H9 (cell line): ENCODE results near the gene CELF3. TPM values are rescaled to one million over a fixed set of nuclear protein-coding genes. Genes with fewer than 3 reads are reported as not detected.

Experiments
- DNase-seq: peaks from one replicate; pipeline ENCODE4 v3.0.0-alpha.2; 2017
- H2AFZ ChIP-seq: one replicate; pipeline ENCODE4 v1.6.1; 2013; ENCODE audit warnings: mild to moderate bottlenecking, low read length, control low read depth, moderate library complexity
- H2AK5ac ChIP-seq: 2 replicates; pipeline ENCODE4 v1.6.1; 2013; ENCODE audit warnings: low read length, control low read depth, mixed read lengths; ENCODE audit not compliant: insufficient read length
- H2BK120ac ChIP-seq: one replicate; pipeline ENCODE4 v1.6.1; 2013; ENCODE audit warnings: low read depth, mild to moderate bottlenecking, low read length, control low read depth, inconsistent platforms; ENCODE audit not compliant: poor library complexity, severe bottlenecking
- H2BK12ac ChIP-seq: 2 replicates; pipeline ENCODE4 v1.6.1; 2013; ENCODE audit warnings: low read length, control low read depth, mixed read lengths, low read depth; ENCODE audit not compliant: insufficient read length
- H2BK15ac ChIP-seq: 2 replicates; pipeline ENCODE4 v1.6.1; 2013; ENCODE audit warnings: low read depth, low read length, control low read depth
- H2BK20ac ChIP-seq: one replicate; pipeline ENCODE4 v1.6.1; 2013; ENCODE audit warnings: low read depth, mild to moderate bottlenecking, low read length, control low read depth, inconsistent platforms; ENCODE audit not compliant: poor library complexity, severe bottlenecking
- H2BK5ac ChIP-seq: 2 replicates; pipeline ENCODE4 v1.6.1; 2013; ENCODE audit warnings: low read length, control low read depth, mixed read lengths; ENCODE audit not compliant: insufficient read length
- H3K14ac ChIP-seq: 2 replicates; pipeline ENCODE4 v1.6.1; 2013; ENCODE audit warnings: low read length, control low read depth; ENCODE audit not compliant: insufficient read depth
- H3K18ac ChIP-seq: 2 replicates; pipeline ENCODE4 v1.6.1; 2013; ENCODE audit warnings: low read depth, mild to moderate bottlenecking, mixed read lengths, low read length, control low read depth; ENCODE audit not compliant: insufficient read length
- H3K23ac ChIP-seq: 2 replicates; pipeline ENCODE4 v1.6.1; 2013; ENCODE audit warnings: low read length, control low read depth, mixed read lengths, low read depth; ENCODE audit not compliant: insufficient read length
- H3K23me2 ChIP-seq: 2 replicates; pipeline ENCODE4 v1.6.1; 2013; ENCODE audit warnings: low read depth, mild to moderate bottlenecking, mixed read lengths, low read length, control low read depth; ENCODE audit not compliant: insufficient read length, poor library complexity, severe bottlenecking
- H3K27ac ChIP-seq: 2 replicates; pipeline ENCODE4 v1.5.1; 2013; ENCODE audit warnings: low read length, control low read depth, mixed read lengths, low read depth; ENCODE audit not compliant: insufficient read length
- H3K27me3 ChIP-seq: 2 replicates; pipeline ENCODE4 v1.6.1; 2013; ENCODE audit warnings: low read length, control low read depth, inconsistent platforms; ENCODE audit not compliant: insufficient read depth
- H3K4ac ChIP-seq: 2 replicates; pipeline ENCODE4 v1.6.1; 2013; ENCODE audit warnings: low read depth, mild to moderate bottlenecking, control low read depth, inconsistent platforms, low read length, moderate library complexity
- H3K4me1 ChIP-seq: 2 replicates; pipeline ENCODE4 v1.6.1; 2013; ENCODE audit warnings: low read length, control low read depth, inconsistent platforms; ENCODE audit not compliant: insufficient read depth
- H3K4me2 ChIP-seq: 2 replicates; pipeline ENCODE4 v1.6.1; 2013; ENCODE audit warnings: low read length, control low read depth, mixed read lengths; ENCODE audit not compliant: insufficient read length, insufficient read depth
- H3K56ac ChIP-seq: 2 replicates; pipeline ENCODE4 v1.6.1; 2013; ENCODE audit warnings: low read depth, mild to moderate bottlenecking, mixed read lengths, low read length, control low read depth; ENCODE audit not compliant: insufficient read length
- H3K79me1 ChIP-seq: 2 replicates; pipeline ENCODE4 v1.6.1; 2013; ENCODE audit warnings: low read depth, mild to moderate bottlenecking, moderate library complexity, low read length, control low read depth, inconsistent platforms; ENCODE audit not compliant: insufficient read depth, poor library complexity, severe bottlenecking
- H3K79me2 ChIP-seq: 2 replicates; pipeline ENCODE4 v1.6.1; 2013; ENCODE audit warnings: low read length, control low read depth, inconsistent platforms; ENCODE audit not compliant: insufficient read depth
- H3K9ac ChIP-seq: 2 replicates; pipeline ENCODE4 v1.6.1; 2013; ENCODE audit warnings: low read length, control low read depth, mixed read lengths; ENCODE audit not compliant: insufficient read length; ENCODE audit errors: extremely low read depth
- H3K9me3 ChIP-seq: one replicate; pipeline ENCODE4 v1.6.1; 2013; ENCODE audit warnings: low read depth, low read length, inconsistent platforms; ENCODE audit not compliant: control insufficient read depth
- H3T11ph ChIP-seq: one replicate; pipeline ENCODE4 v1.6.1; 2013; ENCODE audit warnings: mild to moderate bottlenecking, low read length, control low read depth, inconsistent platforms
- H4K20me1 ChIP-seq: one replicate; pipeline ENCODE4 v1.6.1; 2013; ENCODE audit not compliant: control insufficient read depth, insufficient read length, insufficient read depth
- H4K5ac ChIP-seq: 2 replicates; pipeline ENCODE4 v1.6.1; 2013; ENCODE audit warnings: low read depth, mild to moderate bottlenecking, mixed read lengths, low read length, control low read depth; ENCODE audit not compliant: insufficient read length
- H4K8ac ChIP-seq: replicated peaks from 2 replicates; pipeline ENCODE4 v1.6.1; 2013; ENCODE audit warnings: low read length, control low read depth, mixed read lengths, low read depth; ENCODE audit not compliant: insufficient read length
- H4K91ac ChIP-seq: 2 replicates; pipeline ENCODE4 v1.6.1; 2013; ENCODE audit warnings: low read depth, mild to moderate bottlenecking, moderate library complexity, mixed read lengths, low read length, control low read depth; ENCODE audit not compliant: insufficient read length
- H3K27ac Mint-ChIP-seq, 3 experiments: 2 replicates in 2 of 3; 3 replicates in 1 of 3; pipeline ENCODE4 v1.8.0; 2020 to 2021; ENCODE audit warnings: mixed read lengths in 3 of 3, mild to moderate bottlenecking in 1 of 3, moderate library complexity in 1 of 3
- H3K27me3 Mint-ChIP-seq: 2 replicates; pipeline ENCODE4 v1.8.0; 2021; ENCODE audit warnings: low read depth, mild to moderate bottlenecking, moderate library complexity, mixed read lengths
- H3K36me3 Mint-ChIP-seq, 3 experiments: 2 replicates in 2 of 3; 3 replicates in 1 of 3; pipeline ENCODE4 v1.8.0; 2020 to 2021; ENCODE audit warnings: low read depth in 3 of 3, mixed read lengths in 3 of 3; ENCODE audit not compliant: insufficient read depth in 1 of 3
- H3K4me1 Mint-ChIP-seq, 2 experiments: 2 replicates each; pipeline ENCODE4 v1.8.0; 2020; ENCODE audit warnings: mixed read lengths in 2 of 2
- H3K4me3 Mint-ChIP-seq, 2 experiments: 2 replicates in 1 of 2; 3 replicates in 1 of 2; pipeline ENCODE4 v1.8.0; 2020 to 2021; ENCODE audit warnings: mild to moderate bottlenecking in 2 of 2, mixed read lengths in 2 of 2, moderate library complexity in 1 of 2
- H3K9me3 Mint-ChIP-seq, 2 experiments: 2 replicates in 1 of 2; 3 replicates in 1 of 2; pipeline ENCODE4 v1.8.0; 2020; ENCODE audit warnings: mild to moderate bottlenecking in 2 of 2, mixed read lengths in 2 of 2, moderate library complexity in 1 of 2
- CTCF ChIP-seq: fragments of 200-600 bp; sonication (generic); conservative IDR thresholded peaks from 3 replicates; pipeline ENCODE4 v1.8.0; 2021; ENCODE audit warnings: antibody characterized with exemption, mild to moderate bottlenecking
- WGBS: extraction: QIAGEN DNeasy Blood & Tissue Kit; methylation state at CpG from one replicate; pipeline ENCODE4 v1.1.7; 2013; ENCODE audit warnings: missing lambda C conversion rate, low lambda C conversion rate, mixed read lengths; ENCODE audit not compliant: insufficient read length; ENCODE audit errors: extremely low coverage; 5-methylcytosine and 5-hydroxymethylcytosine counted together
- total RNA-seq: library from RNA; stranded (reverse); gene quantifications from 2 replicates; pipeline ENCODE4 v1.2.1, GENCODE V29; 2021

Gene CELF3
- total RNA-seq, 1 experiment from 2014 or later: 0.90 TPM

GRCh38 chr1:151756291-151756690, 39.7 kb upstream of the CELF3 start:
- no CpG with 5 or more reads among the region's 1 CpG for WGBS
- Histone ChIP-seq H3K23me2 (no peaks in the 10 kb centered on the region), H3K27ac (no peak overlapping the region), H2BK12ac (no peak overlapping the region), H2AK5ac (no peak overlapping the region), H3K27me3 (no peaks in the 10 kb centered on the region), H2AFZ (no peak overlapping the region), H3K79me1 (no peaks in the 10 kb centered on the region), H3K23ac (no peak overlapping the region), H3K18ac (no peak overlapping the region), H3K56ac (no peak overlapping the region), H2BK5ac (no peak overlapping the region), H3K9me3 (no peaks in the 10 kb centered on the region), H3K4ac (no peak overlapping the region), H2BK15ac (no peak overlapping the region), H4K20me1 (no peaks in the 10 kb centered on the region), H2BK120ac (no peak overlapping the region), H3K4me2 (no peak overlapping the region), H3K9ac (no peak overlapping the region), H3K14ac (no peak overlapping the region), H4K8ac (no peak overlapping the region), H2BK20ac (no peak overlapping the region), H3K79me2 (no peaks in the 10 kb centered on the region), H3T11ph (no peak overlapping the region), H4K91ac (no peak overlapping the region), H4K5ac (no peak overlapping the region), H3K4me1 (no peaks in the 10 kb centered on the region)
- Mint-ChIP-seq H3K4me3 (no peak overlapping the region), H3K9me3 (no peaks in the 10 kb centered on the region), H3K27me3 (peaks cover under 1% of the 10 kb centered on the region; the same call in 1 of the 2 replicates), H3K27ac (no peak overlapping the region), H3K36me3 (peaks cover 13 to 29% (median 22%) of the 10 kb centered on the region in 3 experiments; a peak in 6 of 7 replicates), H3K4me1 (no peaks in the 10 kb centered on the region)
- no peak for DNase-seq
- no peak for TF ChIP-seq CTCF
